Endothelial cell of umbilical vein (primary cell): ENCODE data around the gene PCNT.

Experiments used
- EZH2 ChIP-seq: IDR thresholded peaks from 2 replicates; pipeline ENCODE4 v1.6.1; 2012; ENCODE audit warnings: borderline replicate concordance, low read depth, mild to moderate bottlenecking, moderate library complexity, low read length, inconsistent platforms; ENCODE audit not compliant: severe bottlenecking
- JUN ChIP-seq: IDR thresholded peaks from 2 replicates; pipeline ENCODE4 v1.6.1; 2011; ENCODE audit warnings: borderline replicate concordance, low read depth; ENCODE audit not compliant: insufficient read length, insufficient read depth
- TF ChIP-seq, protein P1 (sequence below), 2 donors: IDR thresholded peaks; 1 replicate in 1 of 2; 2 replicates in 1 of 2; pipeline ENCODE4 v1.5.1; 2011; ENCODE audit warnings: low read length in 2 of 2, mild to moderate bottlenecking in 2 of 2, moderate library complexity in 2 of 2, control low read depth in 1 of 2, inconsistent platforms in 1 of 2, low read depth in 1 of 2; ENCODE audit not compliant: insufficient read depth in 1 of 2; ENCODE audit errors: extremely low read depth in 1 of 2

DNA sequence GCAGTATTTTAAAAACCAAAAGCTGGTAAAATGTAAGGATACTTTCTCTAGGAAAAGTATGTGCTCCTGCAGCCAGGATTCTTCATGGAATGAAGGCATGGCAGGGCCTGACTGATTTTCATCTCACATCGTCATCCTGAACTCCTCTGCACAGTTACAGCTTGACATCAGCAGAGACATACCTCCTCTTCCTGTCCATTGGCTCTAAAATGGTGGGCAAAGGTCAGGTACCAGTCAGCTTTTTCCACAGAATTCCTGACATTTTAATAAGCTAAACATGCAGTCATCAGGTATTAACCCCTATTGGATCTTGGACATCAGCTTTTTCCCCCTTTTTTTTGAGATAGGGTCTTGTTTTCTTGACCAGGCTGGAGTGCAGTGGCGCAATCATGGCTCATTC lies 5.8 kb downstream of the PCNT start:
- TF ChIP-seq, protein P1, sequence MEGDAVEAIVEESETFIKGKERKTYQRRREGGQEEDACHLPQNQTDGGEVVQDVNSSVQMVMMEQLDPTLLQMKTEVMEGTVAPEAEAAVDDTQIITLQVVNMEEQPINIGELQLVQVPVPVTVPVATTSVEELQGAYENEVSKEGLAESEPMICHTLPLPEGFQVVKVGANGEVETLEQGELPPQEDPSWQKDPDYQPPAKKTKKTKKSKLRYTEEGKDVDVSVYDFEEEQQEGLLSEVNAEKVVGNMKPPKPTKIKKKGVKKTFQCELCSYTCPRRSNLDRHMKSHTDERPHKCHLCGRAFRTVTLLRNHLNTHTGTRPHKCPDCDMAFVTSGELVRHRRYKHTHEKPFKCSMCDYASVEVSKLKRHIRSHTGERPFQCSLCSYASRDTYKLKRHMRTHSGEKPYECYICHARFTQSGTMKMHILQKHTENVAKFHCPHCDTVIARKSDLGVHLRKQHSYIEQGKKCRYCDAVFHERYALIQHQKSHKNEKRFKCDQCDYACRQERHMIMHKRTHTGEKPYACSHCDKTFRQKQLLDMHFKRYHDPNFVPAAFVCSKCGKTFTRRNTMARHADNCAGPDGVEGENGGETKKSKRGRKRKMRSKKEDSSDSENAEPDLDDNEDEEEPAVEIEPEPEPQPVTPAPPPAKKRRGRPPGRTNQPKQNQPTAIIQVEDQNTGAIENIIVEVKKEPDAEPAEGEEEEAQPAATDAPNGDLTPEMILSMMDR (IDR thresholded peaks at IDR 0.05; ENCODE audit: extremely low read depth in 1 of 2, insufficient read depth in 1 of 2, low read depth in 1 of 2, low read length in 2 of 2) = no peak
- no peak for TF ChIP-seq JUN
- no peak for TF ChIP-seq EZH2
